ENCODE results near the gene NUDT14. TPM values are rescaled to one million over a fixed set of nuclear protein-coding genes. Genes with fewer than 3 reads are reported as not detected.

NUDT14 gene
- total RNA-seq, 1 experiment from 2014 or later: 75.3 TPM

- no peaks in the 10 kb centered on the region for H3K27me3 ChIP-seq (ENCODE audit: control insufficient read depth, insufficient read depth, low read length)
- ChIA-PET POLR2A (interaction anchor here (0.6 kb wide), 1 partner anchor 484 kb away, joined by 3 read pairs; no protein-coding TSS in a partner anchor), CTCF (interaction anchor here (0.5 kb wide), 1 partner anchor 43 kb away, joined by 8 read pairs; no protein-coding TSS in a partner anchor)
- DNase-seq (ENCODE audit: low read depth, low spot score) (no peak), ATAC-seq (0 out of 2 replicates have a peak, but pooled peaks have one; percentile 12)
- in situ Hi-C loops (cut with HindIII; ENCODE audit: low pct_unique_long_range_greater_than_20kb, low sequenced_read_pairs): no loop called here
- H3K36me3 ChIP-seq (ENCODE audit: control insufficient read depth, insufficient read depth, low read length): no peaks in the 10 kb centered on the region
- no peak overlapping the region for H3K27ac ChIP-seq (ENCODE audit: low read length)
- TF ChIP-seq, protein P1, sequence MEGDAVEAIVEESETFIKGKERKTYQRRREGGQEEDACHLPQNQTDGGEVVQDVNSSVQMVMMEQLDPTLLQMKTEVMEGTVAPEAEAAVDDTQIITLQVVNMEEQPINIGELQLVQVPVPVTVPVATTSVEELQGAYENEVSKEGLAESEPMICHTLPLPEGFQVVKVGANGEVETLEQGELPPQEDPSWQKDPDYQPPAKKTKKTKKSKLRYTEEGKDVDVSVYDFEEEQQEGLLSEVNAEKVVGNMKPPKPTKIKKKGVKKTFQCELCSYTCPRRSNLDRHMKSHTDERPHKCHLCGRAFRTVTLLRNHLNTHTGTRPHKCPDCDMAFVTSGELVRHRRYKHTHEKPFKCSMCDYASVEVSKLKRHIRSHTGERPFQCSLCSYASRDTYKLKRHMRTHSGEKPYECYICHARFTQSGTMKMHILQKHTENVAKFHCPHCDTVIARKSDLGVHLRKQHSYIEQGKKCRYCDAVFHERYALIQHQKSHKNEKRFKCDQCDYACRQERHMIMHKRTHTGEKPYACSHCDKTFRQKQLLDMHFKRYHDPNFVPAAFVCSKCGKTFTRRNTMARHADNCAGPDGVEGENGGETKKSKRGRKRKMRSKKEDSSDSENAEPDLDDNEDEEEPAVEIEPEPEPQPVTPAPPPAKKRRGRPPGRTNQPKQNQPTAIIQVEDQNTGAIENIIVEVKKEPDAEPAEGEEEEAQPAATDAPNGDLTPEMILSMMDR (IDR thresholded peaks at IDR 0.05): no peak
- TF ChIP-seq SIN3A (IDR thresholded peaks at IDR 0.05; ENCODE audit: borderline replicate concordance, insufficient read depth, low read depth, low read length) (no peak), TCF7L2 (IDR thresholded peaks at IDR 0.05; ENCODE audit: low read depth, low read length) (no peak), REST (IDR thresholded peaks at IDR 0.05; ENCODE audit: insufficient read depth in 1 of 2, low read depth in 2 of 2, low read length in 1 of 2) (no peak), POLR2AphosphoS5 (IDR thresholded peaks at IDR 0.05; ENCODE audit: low read depth, low read length) (no peak)
- no peaks in the 10 kb centered on the region for H3K9me3 ChIP-seq (ENCODE audit: control insufficient read depth, insufficient read depth, low read depth, low read length)
- no peak overlapping the region for H3K4me3 ChIP-seq (ENCODE audit: low read depth in 2 of 2, low read length in 2 of 2)
- no peaks in the 10 kb centered on the region for H3K4me1 ChIP-seq (ENCODE audit: control insufficient read depth, insufficient read depth, low read length)
- BruUV-seq (replicated peaks): no TSS peak
- intact Hi-C loops (cut with micrococcal nuclease; ENCODE audit: unreplicated experiment): no loop called here
These were observed 36.3 kb downstream of the NUDT14 start for GRCh38 chr14:105144666-105145380.

DNA sequence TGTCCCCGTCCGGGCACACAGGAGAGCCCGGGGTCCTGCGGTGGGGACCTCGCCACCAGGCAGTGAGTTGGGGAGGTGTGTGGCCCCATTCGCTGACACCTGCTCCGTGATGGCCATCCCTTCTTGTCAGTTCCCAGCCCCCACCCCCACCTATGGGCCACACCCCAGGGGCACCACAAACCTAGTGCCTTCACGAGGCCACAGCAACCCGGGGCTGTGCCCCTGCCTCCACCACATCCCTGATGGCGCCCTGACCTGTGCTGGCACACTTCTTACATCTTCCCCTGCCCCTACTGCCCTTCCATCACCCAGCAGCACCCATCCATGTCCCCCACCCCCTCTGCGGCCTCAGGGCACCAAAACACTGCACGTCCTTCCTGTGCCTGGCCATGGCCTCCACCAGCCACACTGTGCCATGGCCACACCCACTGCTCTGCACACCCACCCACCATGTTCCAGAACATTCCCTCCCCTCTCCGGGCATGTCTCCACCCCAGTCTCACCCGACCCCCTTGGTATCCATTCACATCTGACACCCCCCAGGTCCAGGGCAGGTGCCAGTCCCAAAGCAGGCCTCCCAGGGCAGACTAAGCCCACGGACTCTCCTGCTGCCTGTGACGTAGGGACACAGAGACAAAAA is 37.0 kb downstream of the NUDT14 start:
- in situ Hi-C loops (cut with HindIII; ENCODE audit: low pct_unique_long_range_greater_than_20kb, low sequenced_read_pairs) (no loop called here), intact Hi-C loops (cut with micrococcal nuclease; ENCODE audit: unreplicated experiment) (no loop called here)
- ChIA-PET POLR2A (no interaction called here), CTCF (no interaction called here)
- no TSS peak for BruUV-seq (replicated peaks)
- DNase-seq (ENCODE audit: low read depth, low spot score) (no peak), ATAC-seq (no peak)
- no peaks in the 10 kb centered on the region for H3K9me3 ChIP-seq (ENCODE audit: control insufficient read depth, insufficient read depth, low read depth, low read length)
- no peaks in the 10 kb centered on the region for H3K27me3 ChIP-seq (ENCODE audit: control insufficient read depth, insufficient read depth, low read length)
- H3K4me3 ChIP-seq (ENCODE audit: low read depth in 2 of 2, low read length in 2 of 2): no peak overlapping the region
- H3K36me3 ChIP-seq (ENCODE audit: control insufficient read depth, insufficient read depth, low read length): no peaks in the 10 kb centered on the region
- no peaks in the 10 kb centered on the region for H3K4me1 ChIP-seq (ENCODE audit: control insufficient read depth, insufficient read depth, low read length)
- no peak for TF ChIP-seq SIN3A (IDR thresholded peaks at IDR 0.05; ENCODE audit: borderline replicate concordance, insufficient read depth, low read depth, low read length)
- no peak for TF ChIP-seq REST (IDR thresholded peaks at IDR 0.05; ENCODE audit: insufficient read depth in 1 of 2, low read depth in 2 of 2, low read length in 1 of 2)
- TF ChIP-seq POLR2AphosphoS5 (IDR thresholded peaks at IDR 0.05; ENCODE audit: low read depth, low read length): no peak
- no peak for TF ChIP-seq TCF7L2 (IDR thresholded peaks at IDR 0.05; ENCODE audit: low read depth, low read length)
- TF ChIP-seq, protein P1 (IDR thresholded peaks at IDR 0.05): no peak
- no peak overlapping the region for H3K27ac ChIP-seq (ENCODE audit: low read length)
